ENCODE measurements around the gene PPP6C.
"Not testable (repeated sequence)": the region's sequence is repeated elsewhere in the genome, so short reads cannot be mapped to it uniquely, and the experiment has no call there.

The PPP6C gene

GRCh38 chr9:125181756-125182155 is 7.8 kb downstream of the PPP6C start:
- H3K4me3 ChIP-seq (ENCODE audit: low read length in 2 of 2), result not testable (repeated sequence)

GRCh38 chr9:125180876-125181275 is 8.7 kb downstream of the PPP6C start:
- no peak overlapping the region for H3K4me3 ChIP-seq (ENCODE audit: low read length in 2 of 2)
- no peaks in the 10 kb centered on the region for H3K4me1 ChIP-seq (ENCODE audit: control insufficient read depth, insufficient read depth, low read length)
- H3K9me3 ChIP-seq (ENCODE audit: control insufficient read depth in 2 of 2, low read length in 2 of 2), result no peaks in the 10 kb centered on the region
- H3K27me3 ChIP-seq (ENCODE audit: control insufficient read depth in 1 of 2, insufficient read depth in 2 of 2, low read length in 2 of 2), result no peaks in the 10 kb centered on the region
- no peak overlapping the region for H3K27ac ChIP-seq (ENCODE audit: low read length)
- H3K36me3 ChIP-seq (ENCODE audit: control insufficient read depth in 2 of 2, insufficient read depth in 2 of 2, low read length in 2 of 2), result no peaks in the 10 kb centered on the region
- no peak overlapping the region for H3K9ac ChIP-seq (ENCODE audit: low read length in 2 of 2)

More at GRCh38 chr9:125181756-125182155, 7.8 kb downstream of the PPP6C start:
- not testable (repeated sequence) for H3K36me3 ChIP-seq (ENCODE audit: control insufficient read depth in 2 of 2, insufficient read depth in 2 of 2, low read length in 2 of 2); H3K4me1 ChIP-seq (ENCODE audit: control insufficient read depth, insufficient read depth, low read length); H3K27ac ChIP-seq (ENCODE audit: low read length); H3K9ac ChIP-seq (ENCODE audit: low read length in 2 of 2); H3K27me3 ChIP-seq (ENCODE audit: control insufficient read depth in 1 of 2, insufficient read depth in 2 of 2, low read length in 2 of 2); H3K9me3 ChIP-seq (ENCODE audit: control insufficient read depth in 2 of 2, low read length in 2 of 2)

- not testable (repeated sequence) for H3K4me1 ChIP-seq (ENCODE audit: control insufficient read depth, insufficient read depth, low read length); H3K27me3 ChIP-seq (ENCODE audit: control insufficient read depth in 1 of 2, insufficient read depth in 2 of 2, low read length in 2 of 2); H3K9me3 ChIP-seq (ENCODE audit: control insufficient read depth in 2 of 2, low read length in 2 of 2); H3K36me3 ChIP-seq (ENCODE audit: control insufficient read depth in 2 of 2, insufficient read depth in 2 of 2, low read length in 2 of 2); H3K9ac ChIP-seq (ENCODE audit: low read length in 2 of 2); H3K27ac ChIP-seq (ENCODE audit: low read length); H3K4me3 ChIP-seq (ENCODE audit: low read length in 2 of 2)
Observed at GRCh38 chr9:125179776-125180175, 9.8 kb downstream of the PPP6C start.

- H3K27ac ChIP-seq (ENCODE audit: low read length), result no peak overlapping the region
- H3K4me1 ChIP-seq (ENCODE audit: control insufficient read depth, insufficient read depth, low read length), result peaks cover under 1% of the 10 kb centered on the region
- no peak overlapping the region for H3K4me3 ChIP-seq (ENCODE audit: low read length in 2 of 2)
- no peaks in the 10 kb centered on the region for H3K36me3 ChIP-seq (ENCODE audit: control insufficient read depth in 2 of 2, insufficient read depth in 2 of 2, low read length in 2 of 2)
- no peaks in the 10 kb centered on the region for H3K9me3 ChIP-seq (ENCODE audit: control insufficient read depth in 2 of 2, low read length in 2 of 2)
- H3K27me3 ChIP-seq (ENCODE audit: control insufficient read depth in 1 of 2, insufficient read depth in 2 of 2, low read length in 2 of 2), result no peaks in the 10 kb centered on the region
- no peak overlapping the region for H3K9ac ChIP-seq (ENCODE audit: low read length in 2 of 2)
Observed at GRCh38 chr9:125177888-125178287, 11.7 kb downstream of the PPP6C start.

GRCh38 chr9:125176636-125177035 is 13.0 kb downstream of the PPP6C start:
- H3K27me3 ChIP-seq (ENCODE audit: control insufficient read depth in 1 of 2, insufficient read depth in 2 of 2, low read length in 2 of 2), result no peaks in the 10 kb centered on the region
- no peak overlapping the region for H3K27ac ChIP-seq (ENCODE audit: low read length)
- H3K9me3 ChIP-seq (ENCODE audit: control insufficient read depth in 2 of 2, low read length in 2 of 2), result no peaks in the 10 kb centered on the region
- no peaks in the 10 kb centered on the region for H3K36me3 ChIP-seq (ENCODE audit: control insufficient read depth in 2 of 2, insufficient read depth in 2 of 2, low read length in 2 of 2)
- no peak overlapping the region for H3K9ac ChIP-seq (ENCODE audit: low read length in 2 of 2)
- peaks cover 10% of the 10 kb centered on the region for H3K4me1 ChIP-seq (ENCODE audit: control insufficient read depth, insufficient read depth, low read length)
- no peak overlapping the region for H3K4me3 ChIP-seq (ENCODE audit: low read length in 2 of 2)

- no peak overlapping the region for H3K27ac ChIP-seq (ENCODE audit: low read length)
- H3K9ac ChIP-seq (ENCODE audit: low read length in 2 of 2), result no peak overlapping the region
- no peak overlapping the region for H3K4me3 ChIP-seq (ENCODE audit: low read length in 2 of 2)
- H3K36me3 ChIP-seq (ENCODE audit: control insufficient read depth in 2 of 2, insufficient read depth in 2 of 2, low read length in 2 of 2), result peaks cover 2 to 7% of the 10 kb centered on the region in 2 donors
- no peaks in the 10 kb centered on the region for H3K27me3 ChIP-seq (ENCODE audit: control insufficient read depth in 1 of 2, insufficient read depth in 2 of 2, low read length in 2 of 2)
- no peaks in the 10 kb centered on the region for H3K9me3 ChIP-seq (ENCODE audit: control insufficient read depth in 2 of 2, low read length in 2 of 2)
- H3K4me1 ChIP-seq (ENCODE audit: control insufficient read depth, insufficient read depth, low read length), result peaks cover 10% of the 10 kb centered on the region
Observed at GRCh38 chr9:125172031-125172755, 17.4 kb downstream of the PPP6C start.

- Histone ChIP-seq H3K27ac (ENCODE audit: low read length) (no peak overlapping the region), H3K27me3 (ENCODE audit: control insufficient read depth in 1 of 2, insufficient read depth in 2 of 2, low read length in 2 of 2) (no peaks in the 10 kb centered on the region), H3K36me3 (ENCODE audit: control insufficient read depth in 2 of 2, insufficient read depth in 2 of 2, low read length in 2 of 2) (peaks cover 2 to 7% of the 10 kb centered on the region in 2 donors)
Observed at GRCh38 chr9:125169895-125170294, 19.7 kb downstream of the PPP6C start.

GRCh38 chr9:125166762-125167161 is 22.8 kb downstream of the PPP6C start:
- no peaks in the 10 kb centered on the region for H3K4me1 ChIP-seq (ENCODE audit: control insufficient read depth, insufficient read depth, low read length)
- no peak overlapping the region for H3K9ac ChIP-seq (ENCODE audit: low read length in 2 of 2)
- no peaks in the 10 kb centered on the region for H3K9me3 ChIP-seq (ENCODE audit: control insufficient read depth in 2 of 2, low read length in 2 of 2)
- no peak overlapping the region for H3K27ac ChIP-seq (ENCODE audit: low read length)
- no peaks in the 10 kb centered on the region for H3K27me3 ChIP-seq (ENCODE audit: control insufficient read depth in 1 of 2, insufficient read depth in 2 of 2, low read length in 2 of 2)
- H3K4me3 ChIP-seq (ENCODE audit: low read length in 2 of 2), result no peak overlapping the region
- H3K36me3 ChIP-seq (ENCODE audit: control insufficient read depth in 2 of 2, insufficient read depth in 2 of 2, low read length in 2 of 2), result peaks cover 2 to 7% of the 10 kb centered on the region in 2 donors

More at GRCh38 chr9:125169895-125170294, 19.7 kb downstream of the PPP6C start:
- no peaks in the 10 kb centered on the region for H3K9me3 ChIP-seq (ENCODE audit: control insufficient read depth in 2 of 2, low read length in 2 of 2)
- peaks cover 10% of the 10 kb centered on the region for H3K4me1 ChIP-seq (ENCODE audit: control insufficient read depth, insufficient read depth, low read length)
- no peak overlapping the region for H3K4me3 ChIP-seq (ENCODE audit: low read length in 2 of 2)
- no peak overlapping the region for H3K9ac ChIP-seq (ENCODE audit: low read length in 2 of 2)

- not testable (repeated sequence) for H3K4me1 ChIP-seq (ENCODE audit: control insufficient read depth, insufficient read depth, low read length); H3K9me3 ChIP-seq (ENCODE audit: control insufficient read depth in 2 of 2, low read length in 2 of 2); H3K27ac ChIP-seq (ENCODE audit: low read length); H3K4me3 ChIP-seq (ENCODE audit: low read length in 2 of 2); H3K36me3 ChIP-seq (ENCODE audit: control insufficient read depth in 2 of 2, insufficient read depth in 2 of 2, low read length in 2 of 2); H3K9ac ChIP-seq (ENCODE audit: low read length in 2 of 2); H3K27me3 ChIP-seq (ENCODE audit: control insufficient read depth in 1 of 2, insufficient read depth in 2 of 2, low read length in 2 of 2)
Observed at GRCh38 chr9:125162891-125163290, 26.7 kb downstream of the PPP6C start.

- H3K9ac ChIP-seq (ENCODE audit: low read length in 2 of 2), result no peak overlapping the region
- peaks cover 2% of the 10 kb centered on the region for H3K4me1 ChIP-seq (ENCODE audit: control insufficient read depth, insufficient read depth, low read length)
- no peak overlapping the region for H3K27ac ChIP-seq (ENCODE audit: low read length)
- H3K27me3 ChIP-seq (ENCODE audit: control insufficient read depth in 1 of 2, insufficient read depth in 2 of 2, low read length in 2 of 2), result no peaks in the 10 kb centered on the region
- peaks cover 0 to 4% of the 10 kb centered on the region in 2 donors for H3K36me3 ChIP-seq (ENCODE audit: control insufficient read depth in 2 of 2, insufficient read depth in 2 of 2, low read length in 2 of 2)
- no peaks in the 10 kb centered on the region for H3K9me3 ChIP-seq (ENCODE audit: control insufficient read depth in 2 of 2, low read length in 2 of 2)
- no peak overlapping the region for H3K4me3 ChIP-seq (ENCODE audit: low read length in 2 of 2)
Observed at GRCh38 chr9:125161284-125161918, 28.2 kb downstream of the PPP6C start.

GRCh38 chr9:125160750-125161149 is 28.9 kb downstream of the PPP6C start:
- Histone ChIP-seq H3K36me3 (ENCODE audit: control insufficient read depth in 2 of 2, insufficient read depth in 2 of 2, low read length in 2 of 2) (peaks cover 0 to 4% of the 10 kb centered on the region in 2 donors), H3K9me3 (ENCODE audit: control insufficient read depth in 2 of 2, low read length in 2 of 2) (no peaks in the 10 kb centered on the region), H3K9ac (ENCODE audit: low read length in 2 of 2) (no peak overlapping the region), H3K4me1 (ENCODE audit: control insufficient read depth, insufficient read depth, low read length) (peaks cover 2% of the 10 kb centered on the region), H3K27ac (ENCODE audit: low read length) (no peak overlapping the region), H3K4me3 (ENCODE audit: low read length in 2 of 2) (no peak overlapping the region), H3K27me3 (ENCODE audit: control insufficient read depth in 1 of 2, insufficient read depth in 2 of 2, low read length in 2 of 2) (no peaks in the 10 kb centered on the region)
